Liver (tissue), 9 donors: ENCODE data around the gene CYP11A1. TPM values are rescaled to one million over a fixed set of nuclear protein-coding genes. Genes with fewer than 3 reads are reported as not detected.

Experiments
- DNase-seq: peaks from one replicate; pipeline ENCODE4 v3.0.0-alpha.2; 2017; ENCODE audit warnings: low spot score
- H3K27ac ChIP-seq, 2 donors: one replicate each; pipeline ENCODE4 v1.7.0; 2013; ENCODE audit warnings: inconsistent platforms in 2 of 2, low read length in 2 of 2, control low read depth in 1 of 2, low read depth in 1 of 2, mild to moderate bottlenecking in 1 of 2
- H3K27me3 ChIP-seq, 4 donors: one replicate each; pipeline versions ENCODE4 v1.6.1 to v1.7.0; 2013; ENCODE audit warnings: low read length in 3 of 4, inconsistent platforms in 1 of 4, mild to moderate bottlenecking in 1 of 4, moderate library complexity in 1 of 4; ENCODE audit not compliant: control insufficient read depth in 4 of 4, insufficient read depth in 4 of 4
- H3K36me3 ChIP-seq, 4 donors: one replicate each; pipeline versions ENCODE4 v1.6.1 to v1.7.0; 2013; ENCODE audit warnings: low read length in 3 of 4, mild to moderate bottlenecking in 3 of 4, low read depth in 1 of 4, moderate library complexity in 1 of 4; ENCODE audit not compliant: control insufficient read depth in 4 of 4, insufficient read depth in 3 of 4
- H3K4me1 ChIP-seq, 4 donors: one replicate each; pipeline versions ENCODE4 v1.6.1 to v1.7.0; 2013; ENCODE audit warnings: low read length in 3 of 4, mild to moderate bottlenecking in 3 of 4, moderate library complexity in 1 of 4; ENCODE audit not compliant: control insufficient read depth in 4 of 4, insufficient read depth in 4 of 4
- H3K4me3 ChIP-seq, 3 donors: one replicate each; pipeline versions ENCODE4 v1.6.1 to v1.7.0; 2013; ENCODE audit warnings: low read length in 3 of 3, control low read depth in 1 of 3, low read depth in 1 of 3, mild to moderate bottlenecking in 1 of 3
- H3K9ac ChIP-seq, 2 donors: one replicate each; pipeline ENCODE4 v1.7.0; 2013; ENCODE audit warnings: low read length in 2 of 2, mild to moderate bottlenecking in 2 of 2, moderate library complexity in 2 of 2, control low read depth in 1 of 2, low read depth in 1 of 2
- H3K9me3 ChIP-seq, 4 donors: one replicate each; pipeline versions ENCODE4 v1.6.1 to v1.7.0; 2013; ENCODE audit warnings: low read length in 3 of 4; ENCODE audit not compliant: control insufficient read depth in 4 of 4
- EGR1 ChIP-seq, 2 donors: IDR thresholded peaks; 2 replicates each; pipeline ENCODE4 v1.6.1; 2016 to 2018; ENCODE audit warnings: antibody characterized with exemption in 2 of 2, low read depth in 2 of 2
- FOXA1 ChIP-seq: IDR thresholded peaks from 2 replicates; pipeline ENCODE4 v1.6.1; 2016; ENCODE audit warnings: antibody characterized with exemption
- FOXA2 ChIP-seq: IDR thresholded peaks from 2 replicates; pipeline ENCODE4 v1.6.1; 2016; ENCODE audit warnings: antibody characterized with exemption
- HNF4G ChIP-seq: IDR thresholded peaks from 2 replicates; pipeline ENCODE4 v1.6.1; 2016; ENCODE audit warnings: antibody characterized with exemption
- JUND ChIP-seq, 2 donors: IDR thresholded peaks; 2 replicates each; pipeline ENCODE4 v1.6.1; 2016; ENCODE audit warnings: antibody characterized with exemption in 2 of 2
- NR2F2 ChIP-seq: IDR thresholded peaks from 2 replicates; pipeline ENCODE4 v1.6.1; 2016; ENCODE audit warnings: antibody characterized with exemption
- RAD21 ChIP-seq, 2 donors: IDR thresholded peaks; 2 replicates each; pipeline ENCODE4 v1.6.1; 2016; ENCODE audit warnings: antibody characterized with exemption in 2 of 2, mild to moderate bottlenecking in 2 of 2
- RXRA ChIP-seq, 2 donors: IDR thresholded peaks; 2 replicates each; pipeline ENCODE4 v1.6.1; 2017 to 2018; ENCODE audit warnings: antibody characterized with exemption in 2 of 2, mild to moderate bottlenecking in 1 of 2
- SP1 ChIP-seq: IDR thresholded peaks from 2 replicates; pipeline ENCODE4 v1.6.1; 2018; ENCODE audit warnings: antibody characterized with exemption, mild to moderate bottlenecking
- TAF1 ChIP-seq: conservative IDR thresholded peaks from 2 replicates; pipeline ENCODE4 v1.6.1; 2016; ENCODE audit warnings: antibody characterized with exemption, mild to moderate bottlenecking
- YY1 ChIP-seq: IDR thresholded peaks from 2 replicates; pipeline ENCODE4 v1.6.1; 2016; ENCODE audit warnings: antibody characterized with exemption, mild to moderate bottlenecking
- WGBS: extraction: QIAGEN DNeasy Blood & Tissue Kit; methylation state at CpG from one replicate; pipeline ENCODE4 v1.1.7; 2013; 5-methylcytosine and 5-hydroxymethylcytosine counted together
- polyA plus RNA-seq, 2 donors: library from polyadenylated mRNA; stranded (reverse) in 1 of 2; unstranded in 1 of 2; fragments of 200-250 nt in 1 of 2; fragments of >200 nt in 1 of 2; fragmentation: Nextera tagmentation in 1 of 2; extraction: Ambion mirVana in 1 of 2; gene quantifications; one replicate each; pipeline versions ENCODE4 v1.2.1 to v1.2.3, GENCODE V29; 2013 to 2015
- total RNA-seq, 2 donors: library from RNA; depleted of rRNA; stranded (reverse); fragments of >200 nt; gene quantifications; one replicate each; pipeline ENCODE4 v1.2.3, GENCODE V29; 2014
- TF ChIP-seq, protein P1 (sequence below): fragments of 150-350 bp; IDR thresholded peaks from 2 replicates; pipeline ENCODE4 v1.5.1; 2017; ENCODE audit warnings: improper control_type of control experiment, low read depth, low read length; ENCODE audit not compliant: missing input control
- TF ChIP-seq, protein P2 (sequence below): IDR thresholded peaks from 2 replicates; pipeline ENCODE4 v1.6.1; 2016; ENCODE audit warnings: antibody characterized with exemption, mild to moderate bottlenecking
- TF ChIP-seq, protein P3 (sequence below): IDR thresholded peaks from 2 replicates; pipeline ENCODE4 v1.6.1; 2016; ENCODE audit warnings: antibody characterized with exemption
- donor health status: healthy.
- donor health status: healthy.
- donor health status: healthy.
- donor health status: healthy.
- donor health status: healthy.

The CYP11A1 gene
- total and polyA plus RNA-seq, 4 donors: 0.47 to 2.3 (median 1.9) TPM

DNA sequence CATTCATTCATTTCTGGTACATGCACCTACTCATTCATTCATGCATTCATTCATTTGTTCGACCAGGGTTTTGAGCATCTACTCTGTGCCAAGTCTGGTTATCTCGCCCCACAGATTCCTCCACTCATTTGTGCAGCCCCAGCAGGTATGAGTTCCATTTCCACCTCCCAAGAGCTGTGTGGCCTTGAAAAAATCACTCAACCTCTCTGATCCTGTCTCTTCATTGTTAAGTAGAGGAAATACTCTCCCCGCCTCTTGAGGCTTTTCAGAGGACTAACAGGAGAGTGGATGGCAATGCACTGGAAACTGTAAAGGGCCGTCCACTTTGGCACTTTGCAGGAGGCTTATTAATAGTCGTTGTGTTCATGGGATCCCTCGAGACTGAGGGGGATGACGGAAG, 61.8 kb downstream of the CYP11A1 start:
- Histone ChIP-seq H3K9me3 (no peaks in the 10 kb centered on the region), H3K4me3 (no peak overlapping the region), H3K9ac (no peak overlapping the region), H3K36me3 (no peaks in the 10 kb centered on the region), H3K27me3 (peaks cover 0 to 14% (median under 1%) of the 10 kb centered on the region in 4 donors), H3K4me1 (no peaks in the 10 kb centered on the region), H3K27ac (no peak overlapping the region)
- TF ChIP-seq RXRA (IDR thresholded peaks at IDR 0.05) (no peak), JUND (IDR thresholded peaks at IDR 0.05) (no peak), FOXA1 (no peak), TAF1 (no peak), FOXA2 (no peak)
- TF ChIP-seq, protein P1, sequence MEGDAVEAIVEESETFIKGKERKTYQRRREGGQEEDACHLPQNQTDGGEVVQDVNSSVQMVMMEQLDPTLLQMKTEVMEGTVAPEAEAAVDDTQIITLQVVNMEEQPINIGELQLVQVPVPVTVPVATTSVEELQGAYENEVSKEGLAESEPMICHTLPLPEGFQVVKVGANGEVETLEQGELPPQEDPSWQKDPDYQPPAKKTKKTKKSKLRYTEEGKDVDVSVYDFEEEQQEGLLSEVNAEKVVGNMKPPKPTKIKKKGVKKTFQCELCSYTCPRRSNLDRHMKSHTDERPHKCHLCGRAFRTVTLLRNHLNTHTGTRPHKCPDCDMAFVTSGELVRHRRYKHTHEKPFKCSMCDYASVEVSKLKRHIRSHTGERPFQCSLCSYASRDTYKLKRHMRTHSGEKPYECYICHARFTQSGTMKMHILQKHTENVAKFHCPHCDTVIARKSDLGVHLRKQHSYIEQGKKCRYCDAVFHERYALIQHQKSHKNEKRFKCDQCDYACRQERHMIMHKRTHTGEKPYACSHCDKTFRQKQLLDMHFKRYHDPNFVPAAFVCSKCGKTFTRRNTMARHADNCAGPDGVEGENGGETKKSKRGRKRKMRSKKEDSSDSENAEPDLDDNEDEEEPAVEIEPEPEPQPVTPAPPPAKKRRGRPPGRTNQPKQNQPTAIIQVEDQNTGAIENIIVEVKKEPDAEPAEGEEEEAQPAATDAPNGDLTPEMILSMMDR: no peak
- TF ChIP-seq, protein P2, sequence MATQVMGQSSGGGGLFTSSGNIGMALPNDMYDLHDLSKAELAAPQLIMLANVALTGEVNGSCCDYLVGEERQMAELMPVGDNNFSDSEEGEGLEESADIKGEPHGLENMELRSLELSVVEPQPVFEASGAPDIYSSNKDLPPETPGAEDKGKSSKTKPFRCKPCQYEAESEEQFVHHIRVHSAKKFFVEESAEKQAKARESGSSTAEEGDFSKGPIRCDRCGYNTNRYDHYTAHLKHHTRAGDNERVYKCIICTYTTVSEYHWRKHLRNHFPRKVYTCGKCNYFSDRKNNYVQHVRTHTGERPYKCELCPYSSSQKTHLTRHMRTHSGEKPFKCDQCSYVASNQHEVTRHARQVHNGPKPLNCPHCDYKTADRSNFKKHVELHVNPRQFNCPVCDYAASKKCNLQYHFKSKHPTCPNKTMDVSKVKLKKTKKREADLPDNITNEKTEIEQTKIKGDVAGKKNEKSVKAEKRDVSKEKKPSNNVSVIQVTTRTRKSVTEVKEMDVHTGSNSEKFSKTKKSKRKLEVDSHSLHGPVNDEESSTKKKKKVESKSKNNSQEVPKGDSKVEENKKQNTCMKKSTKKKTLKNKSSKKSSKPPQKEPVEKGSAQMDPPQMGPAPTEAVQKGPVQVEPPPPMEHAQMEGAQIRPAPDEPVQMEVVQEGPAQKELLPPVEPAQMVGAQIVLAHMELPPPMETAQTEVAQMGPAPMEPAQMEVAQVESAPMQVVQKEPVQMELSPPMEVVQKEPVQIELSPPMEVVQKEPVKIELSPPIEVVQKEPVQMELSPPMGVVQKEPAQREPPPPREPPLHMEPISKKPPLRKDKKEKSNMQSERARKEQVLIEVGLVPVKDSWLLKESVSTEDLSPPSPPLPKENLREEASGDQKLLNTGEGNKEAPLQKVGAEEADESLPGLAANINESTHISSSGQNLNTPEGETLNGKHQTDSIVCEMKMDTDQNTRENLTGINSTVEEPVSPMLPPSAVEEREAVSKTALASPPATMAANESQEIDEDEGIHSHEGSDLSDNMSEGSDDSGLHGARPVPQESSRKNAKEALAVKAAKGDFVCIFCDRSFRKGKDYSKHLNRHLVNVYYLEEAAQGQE: no peak
- WGBS: 76% methylated on average over 7 of the region's 7 CpGs
- DNase-seq: no peak

DNA sequence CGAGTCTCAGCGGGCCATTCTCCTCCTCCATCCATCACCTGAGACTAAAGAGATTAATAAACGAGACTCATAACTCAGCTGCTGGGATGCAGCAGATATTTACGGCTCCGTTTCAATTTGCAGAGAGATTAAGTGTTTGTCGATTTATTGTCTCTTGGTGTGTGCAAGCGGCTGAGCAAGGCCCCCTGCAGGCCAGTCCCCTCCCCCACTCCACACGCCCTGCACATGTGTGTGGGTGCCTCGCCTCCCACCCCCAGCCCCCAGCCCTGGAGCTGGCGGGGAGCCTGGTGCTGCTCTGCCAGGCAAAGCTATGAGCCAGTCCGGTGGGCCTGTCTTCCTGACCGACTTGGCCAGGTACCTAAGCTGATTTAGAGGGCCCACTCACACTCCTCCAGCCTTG, 63.0 kb downstream of the CYP11A1 start:
- no peaks in the 10 kb centered on the region for H3K36me3 ChIP-seq
- H3K9ac ChIP-seq: no peak overlapping the region
- H3K9me3 ChIP-seq: no peaks in the 10 kb centered on the region
- DNase-seq: no peak
- WGBS: 63% methylated on average over 12 of the region's 12 CpGs
- no peak overlapping the region for H3K4me3 ChIP-seq
- TF ChIP-seq NR2F2 (no peak), YY1 (no peak), HNF4G (no peak), FOXA1 (no peak), RAD21 (IDR thresholded peaks at IDR 0.05) (no peak), EGR1 (IDR thresholded peaks at IDR 0.05; ENCODE audit: low read depth in 2 of 2) (no peak), SP1 (no peak), FOXA2 (no peak)
- TF ChIP-seq, protein P2: no peak
- TF ChIP-seq, protein P3, sequence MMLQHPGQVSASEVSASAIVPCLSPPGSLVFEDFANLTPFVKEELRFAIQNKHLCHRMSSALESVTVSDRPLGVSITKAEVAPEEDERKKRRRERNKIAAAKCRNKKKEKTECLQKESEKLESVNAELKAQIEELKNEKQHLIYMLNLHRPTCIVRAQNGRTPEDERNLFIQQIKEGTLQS: no peak
- H3K4me1 ChIP-seq: no peaks in the 10 kb centered on the region
- no peak overlapping the region for H3K27ac ChIP-seq
- peaks cover 0 to 20% (median under 1%) of the 10 kb centered on the region in 4 donors for H3K27me3 ChIP-seq
